Vagina (tissue), 2 donors: ENCODE results near the gene MTMR6. TPM values are rescaled to one million over a fixed set of nuclear protein-coding genes. Genes with fewer than 3 reads are reported as not detected.

Experiments used
- DNase-seq, 2 donors: peaks; one replicate each; pipeline ENCODE4 v3.0.0-alpha.2; 2017; ENCODE audit errors: extremely low spot score in 2 of 2
- H3K27ac ChIP-seq: fragments of 200-600 bp; sonication (generic); one replicate; pipeline ENCODE4 v1.5.1; 2019
- H3K27me3 ChIP-seq: fragments of 200-600 bp; sonication (generic); one replicate; pipeline ENCODE4 v1.5.1; 2019
- H3K36me3 ChIP-seq, 2 donors: fragments of 200-600 bp; sonication (generic); one replicate each; pipeline ENCODE4 v1.5.1; 2017 to 2019
- H3K4me1 ChIP-seq: fragments of 200-600 bp; sonication (generic); one replicate; pipeline ENCODE4 v1.5.1; 2019
- H3K4me3 ChIP-seq, 2 donors: fragments of 200-600 bp; sonication (generic); 1 replicate in 1 of 2; 2 replicates in 1 of 2; pipeline ENCODE4 v1.5.1; 2016 to 2019
- H3K9me3 ChIP-seq: fragments of 200-600 bp; sonication (generic); one replicate; pipeline ENCODE4 v1.5.1; 2019
- POLR2A ChIP-seq, 2 donors: fragments of 450-650 bp; IDR thresholded peaks; one replicate each; pipeline ENCODE4 v1.6.1; 2017; ENCODE audit warnings: antibody characterized with exemption in 2 of 2, mild to moderate bottlenecking in 2 of 2, moderate library complexity in 2 of 2
- POLR2AphosphoS5 ChIP-seq, 2 donors: sonication (generic); formaldehyde crosslinking; IDR thresholded peaks; one replicate each; pipeline ENCODE4 v1.9.0; 2017; ENCODE audit warnings: antibody characterized with exemption in 2 of 2, mild to moderate bottlenecking in 2 of 2, low read depth in 1 of 2; ENCODE audit not compliant: insufficient read depth in 1 of 2
- intact Hi-C: fragments of 100-400 bp; cut with DNase I; formaldehyde crosslinking; loops from one replicate; pipeline ENCODE4 v1.15.1; 2023
- total RNA-seq: library from RNA; depleted of rRNA; stranded (reverse); fragments of >200 nt; gene quantifications from one replicate; pipeline ENCODE4 v1.2.3, GENCODE V29; 2016
- TF ChIP-seq, protein P1 (sequence below), 3 experiments: fragments of 450-650 bp in 2 of 3; fragments of 200-600 bp in 1 of 3; sonication (generic) in 1 of 3; IDR thresholded peaks; one replicate each; pipeline ENCODE4 v1.5.1; 2017 to 2019; ENCODE audit warnings: antibody characterized with exemption in 3 of 3, mild to moderate bottlenecking in 2 of 3, moderate library complexity in 2 of 3

MTMR6 gene
- total RNA-seq, 1 donor from 2014 or later = 14.0 TPM

- intact Hi-C loops = no loop called here
- Histone ChIP-seq H3K4me3 (no peak overlapping the region), H3K27ac (no peak overlapping the region), H3K9me3 (no peaks in the 10 kb centered on the region), H3K4me1 (peaks cover 6% of the 10 kb centered on the region), H3K27me3 (no peaks in the 10 kb centered on the region), H3K36me3 (no peaks in the 10 kb centered on the region)
- TF ChIP-seq, protein P1, sequence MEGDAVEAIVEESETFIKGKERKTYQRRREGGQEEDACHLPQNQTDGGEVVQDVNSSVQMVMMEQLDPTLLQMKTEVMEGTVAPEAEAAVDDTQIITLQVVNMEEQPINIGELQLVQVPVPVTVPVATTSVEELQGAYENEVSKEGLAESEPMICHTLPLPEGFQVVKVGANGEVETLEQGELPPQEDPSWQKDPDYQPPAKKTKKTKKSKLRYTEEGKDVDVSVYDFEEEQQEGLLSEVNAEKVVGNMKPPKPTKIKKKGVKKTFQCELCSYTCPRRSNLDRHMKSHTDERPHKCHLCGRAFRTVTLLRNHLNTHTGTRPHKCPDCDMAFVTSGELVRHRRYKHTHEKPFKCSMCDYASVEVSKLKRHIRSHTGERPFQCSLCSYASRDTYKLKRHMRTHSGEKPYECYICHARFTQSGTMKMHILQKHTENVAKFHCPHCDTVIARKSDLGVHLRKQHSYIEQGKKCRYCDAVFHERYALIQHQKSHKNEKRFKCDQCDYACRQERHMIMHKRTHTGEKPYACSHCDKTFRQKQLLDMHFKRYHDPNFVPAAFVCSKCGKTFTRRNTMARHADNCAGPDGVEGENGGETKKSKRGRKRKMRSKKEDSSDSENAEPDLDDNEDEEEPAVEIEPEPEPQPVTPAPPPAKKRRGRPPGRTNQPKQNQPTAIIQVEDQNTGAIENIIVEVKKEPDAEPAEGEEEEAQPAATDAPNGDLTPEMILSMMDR (IDR thresholded peaks at IDR 0.05) = no peak
- TF ChIP-seq POLR2AphosphoS5 (IDR thresholded peaks at IDR 0.05; ENCODE audit: insufficient read depth in 1 of 2, low read depth in 1 of 2) (no peak), POLR2A (IDR thresholded peaks at IDR 0.05) (no peak)
- no peak for DNase-seq
Observed at GRCh38 chr13:25291691-25292090, 4.4 kb upstream of the MTMR6 start.

DNA sequence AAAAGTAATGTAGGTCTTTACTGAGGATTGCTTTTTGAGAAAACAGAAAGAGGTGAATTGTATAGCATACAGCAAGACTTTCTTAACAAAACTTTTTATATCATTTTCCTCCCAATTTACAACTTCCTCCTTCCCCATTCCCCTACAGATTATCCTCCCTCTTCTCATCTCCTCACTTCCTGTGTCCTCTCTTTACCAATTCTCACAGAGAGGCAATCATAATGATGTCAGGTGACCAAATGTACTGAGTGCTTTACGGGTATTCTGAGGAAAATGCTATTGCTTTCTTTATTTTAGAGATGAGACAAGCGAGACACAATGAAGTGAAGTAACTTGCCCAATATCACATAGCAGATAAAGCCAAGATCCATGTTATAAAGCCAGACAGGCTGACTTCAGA, 1.7 kb upstream of the MTMR6 start:
- TF ChIP-seq POLR2A (IDR thresholded peaks at IDR 0.05) = no peak
- TF ChIP-seq, protein P1 (IDR thresholded peaks at IDR 0.05) = no peak
- no peak for TF ChIP-seq POLR2AphosphoS5 (IDR thresholded peaks at IDR 0.05; ENCODE audit: insufficient read depth in 1 of 2, low read depth in 1 of 2)
- H3K4me3 ChIP-seq = no peak overlapping the region
- H3K36me3 ChIP-seq = no peaks in the 10 kb centered on the region
- intact Hi-C loops = no loop called here
- H3K27ac ChIP-seq = no peak overlapping the region
- H3K27me3 ChIP-seq = no peaks in the 10 kb centered on the region
- no peaks in the 10 kb centered on the region for H3K9me3 ChIP-seq
- peaks cover 28% of the 10 kb centered on the region for H3K4me1 ChIP-seq
- no peak for DNase-seq

- DNase-seq = no peak
- Histone ChIP-seq H3K4me1 (peaks cover 38% of the 10 kb centered on the region), H3K9me3 (no peaks in the 10 kb centered on the region), H3K27ac (peak overlapping the region; percentile 90), H3K27me3 (no peaks in the 10 kb centered on the region), H3K36me3 (no peaks in the 10 kb centered on the region), H3K4me3 (peak overlapping the region; percentile 92 to 97)
- TF ChIP-seq POLR2A (IDR thresholded peaks at IDR 0.05) = no peak
- no peak for TF ChIP-seq POLR2AphosphoS5 (IDR thresholded peaks at IDR 0.05; ENCODE audit: insufficient read depth in 1 of 2, low read depth in 1 of 2)
- TF ChIP-seq, protein P1 (IDR thresholded peaks at IDR 0.05) = no peak
- intact Hi-C loops = no loop called here
Observed at GRCh38 chr13:25286308-25286968, 850 bp downstream of the MTMR6 start.

GRCh38 chr13:25281935-25282332, 5.4 kb downstream of the MTMR6 start:
- Histone ChIP-seq H3K36me3 (no peaks in the 10 kb centered on the region), H3K9me3 (no peaks in the 10 kb centered on the region), H3K27me3 (no peaks in the 10 kb centered on the region), H3K27ac (no peak overlapping the region), H3K4me3 (no peak overlapping the region), H3K4me1 (peaks cover 33% of the 10 kb centered on the region)
- DNase-seq = no peak
- intact Hi-C loops = no loop called here
- TF ChIP-seq, protein P1 (IDR thresholded peaks at IDR 0.05) = no peak

GRCh38 chr13:25281193-25281934, 5.9 kb downstream of the MTMR6 start:
- Histone ChIP-seq H3K9me3 (no peaks in the 10 kb centered on the region), H3K27ac (no peak overlapping the region), H3K4me3 (no peak overlapping the region), H3K36me3 (no peaks in the 10 kb centered on the region), H3K27me3 (no peaks in the 10 kb centered on the region), H3K4me1 (peaks cover 32% of the 10 kb centered on the region)
- intact Hi-C loops = no loop called here
- DNase-seq = no peak
- TF ChIP-seq POLR2AphosphoS5 (IDR thresholded peaks at IDR 0.05; ENCODE audit: insufficient read depth in 1 of 2, low read depth in 1 of 2) = no peak
- TF ChIP-seq, protein P1 (IDR thresholded peaks at IDR 0.05) = no peak
- no peak for TF ChIP-seq POLR2A (IDR thresholded peaks at IDR 0.05)
